Measurements from ENCODE around the gene IER3. TPM values are rescaled to one million over a fixed set of nuclear protein-coding genes. Genes with fewer than 3 reads are reported as not detected.

IER3 gene
- total and polyA plus RNA-seq, 2 of the 13 experiments (the other 11 are each of a cell fraction or from before 2014, with no cell fraction given) = 51.1 to 131 TPM

GRCh38 chr6:30768634-30769087, 24.3 kb upstream of the IER3 start (continued):
- no peak for TF ChIP-seq USF2 (IDR thresholded peaks at IDR 0.05; ENCODE audit: low read depth, low read length)
- TF ChIP-seq USF2 (CRISPR knock-in tag; IDR thresholded peaks at IDR 0.05; ENCODE audit: borderline replicate concordance) = no peak
- TF ChIP-seq, protein P1, sequence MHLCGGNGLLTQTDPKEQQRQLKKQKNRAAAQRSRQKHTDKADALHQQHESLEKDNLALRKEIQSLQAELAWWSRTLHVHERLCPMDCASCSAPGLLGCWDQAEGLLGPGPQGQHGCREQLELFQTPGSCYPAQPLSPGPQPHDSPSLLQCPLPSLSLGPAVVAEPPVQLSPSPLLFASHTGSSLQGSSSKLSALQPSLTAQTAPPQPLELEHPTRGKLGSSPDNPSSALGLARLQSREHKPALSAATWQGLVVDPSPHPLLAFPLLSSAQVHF (CRISPR knock-in tag; IDR thresholded peaks at IDR 0.05) = peak; percentile 45; the same call in 1 of the 2 replicates
- TF ChIP-seq, protein P2, sequence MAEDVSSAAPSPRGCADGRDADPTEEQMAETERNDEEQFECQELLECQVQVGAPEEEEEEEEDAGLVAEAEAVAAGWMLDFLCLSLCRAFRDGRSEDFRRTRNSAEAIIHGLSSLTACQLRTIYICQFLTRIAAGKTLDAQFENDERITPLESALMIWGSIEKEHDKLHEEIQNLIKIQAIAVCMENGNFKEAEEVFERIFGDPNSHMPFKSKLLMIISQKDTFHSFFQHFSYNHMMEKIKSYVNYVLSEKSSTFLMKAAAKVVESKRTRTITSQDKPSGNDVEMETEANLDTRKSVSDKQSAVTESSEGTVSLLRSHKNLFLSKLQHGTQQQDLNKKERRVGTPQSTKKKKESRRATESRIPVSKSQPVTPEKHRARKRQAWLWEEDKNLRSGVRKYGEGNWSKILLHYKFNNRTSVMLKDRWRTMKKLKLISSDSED (CRISPR knock-in tag; IDR thresholded peaks at IDR 0.05) = no peak
- no peak for TF ChIP-seq TEAD3 (CRISPR knock-in tag; optimal IDR thresholded peaks at IDR 0.05; ENCODE audit: borderline replicate concordance)
- no peak for TF ChIP-seq YY1 (IDR thresholded peaks at IDR 0.05; ENCODE audit: insufficient read depth, insufficient replicate concordance, low read depth, low read length)
- TF ChIP-seq AFF4 (CRISPR knock-in tag; IDR thresholded peaks at IDR 0.05) = peak; percentile 10; the same call in 1 of the 2 replicates
- TF ChIP-seq CSRNP1 (CRISPR knock-in tag; IDR thresholded peaks at IDR 0.05) = no peak
- TF ChIP-seq ZNF260 (CRISPR knock-in tag; IDR thresholded peaks at IDR 0.05; ENCODE audit: borderline replicate concordance, low read depth) = no peak
- no peak for TF ChIP-seq KMT2A (CRISPR knock-in tag; IDR thresholded peaks at IDR 0.05)
- no peak for TF ChIP-seq PHF5A (CRISPR knock-in tag; IDR thresholded peaks at IDR 0.05; ENCODE audit: low read depth, unreplicated experiment)
- no peak for TF ChIP-seq PAF1 (CRISPR knock-in tag; IDR thresholded peaks at IDR 0.05)
- TF ChIP-seq ZNF782 (CRISPR knock-in tag; IDR thresholded peaks at IDR 0.05; ENCODE audit: borderline replicate concordance) = no peak
- no peak for TF ChIP-seq MED13 (CRISPR knock-in tag; IDR thresholded peaks at IDR 0.05)
- no peak for TF ChIP-seq ZNF30 (CRISPR knock-in tag; IDR thresholded peaks at IDR 0.05)
- TF ChIP-seq GMEB2 (CRISPR knock-in tag; IDR thresholded peaks at IDR 0.05; ENCODE audit: low read depth) = no peak
- TF ChIP-seq ZFP90 (CRISPR knock-in tag; IDR thresholded peaks at IDR 0.05; ENCODE audit: borderline replicate concordance) = 0 out of 2 replicates have a peak, but pooled peaks have one; percentile 41
